NCI-H774 (cell line): Measurements from ENCODE around the gene CHN2.

Source experiments
- DNase-seq: peaks from one replicate; lab custom pipeline; 2025; lab: John Stamatoyannopoulos, UW

CHN2 gene

GRCh38 chr7:29471444-29472138 is 277.0 kb downstream of the CHN2 start:
- no peak for DNase-seq

GRCh38 chr7:29476916-29477315 is 282.3 kb downstream of the CHN2 start:
- DNase-seq = no peak

DNA sequence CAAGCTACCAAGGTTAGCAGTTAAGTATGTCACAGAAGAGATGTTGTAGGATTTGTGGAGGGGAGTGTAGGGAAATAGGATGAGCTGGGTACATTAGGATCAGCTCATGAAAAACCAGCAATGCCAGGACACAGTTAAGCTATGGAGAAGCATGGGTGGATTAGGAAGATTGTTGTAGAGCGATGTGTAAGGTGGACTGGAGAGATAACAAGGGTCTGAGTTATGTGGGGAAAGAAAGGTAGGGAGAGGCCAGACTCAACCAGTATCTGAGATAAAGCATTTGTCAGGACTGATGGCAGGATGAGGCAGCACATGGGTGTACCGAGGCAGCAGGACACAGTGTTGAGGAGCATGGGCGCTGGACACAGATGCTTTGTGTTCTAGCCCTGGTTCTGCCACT is 283.7 kb downstream of the CHN2 start:
- DNase-seq = no peak

DNA sequence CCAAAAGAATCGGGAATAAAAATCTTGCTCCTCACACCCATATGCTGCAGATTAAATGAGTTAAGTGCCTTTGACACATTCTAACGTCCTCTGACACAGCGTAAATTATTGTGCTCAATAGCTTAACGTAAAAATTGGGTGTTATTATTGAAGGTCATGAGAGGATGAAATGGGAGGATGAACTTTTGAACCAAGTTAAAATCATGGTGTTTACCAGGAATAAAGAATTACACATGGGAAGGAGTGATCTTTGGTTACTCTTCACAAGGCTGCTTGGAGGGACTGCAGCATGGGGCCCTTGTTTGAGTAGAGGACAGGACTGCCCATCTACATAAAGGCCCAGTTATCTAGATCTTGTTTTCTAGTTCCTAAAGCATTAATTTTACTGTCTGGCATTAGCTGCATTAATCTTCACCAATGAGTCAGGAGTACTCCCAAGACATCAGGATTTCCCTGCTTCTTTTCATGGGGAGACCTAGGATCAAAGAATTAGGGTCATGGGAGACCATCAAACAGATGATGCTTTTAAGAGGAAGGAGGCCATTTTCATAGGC is 284.2 kb downstream of the CHN2 start:
- DNase-seq = no peak

- DNase-seq = no peak
Measured at GRCh38 chr7:29479301-29480200, 285.0 kb downstream of the CHN2 start.

DNA sequence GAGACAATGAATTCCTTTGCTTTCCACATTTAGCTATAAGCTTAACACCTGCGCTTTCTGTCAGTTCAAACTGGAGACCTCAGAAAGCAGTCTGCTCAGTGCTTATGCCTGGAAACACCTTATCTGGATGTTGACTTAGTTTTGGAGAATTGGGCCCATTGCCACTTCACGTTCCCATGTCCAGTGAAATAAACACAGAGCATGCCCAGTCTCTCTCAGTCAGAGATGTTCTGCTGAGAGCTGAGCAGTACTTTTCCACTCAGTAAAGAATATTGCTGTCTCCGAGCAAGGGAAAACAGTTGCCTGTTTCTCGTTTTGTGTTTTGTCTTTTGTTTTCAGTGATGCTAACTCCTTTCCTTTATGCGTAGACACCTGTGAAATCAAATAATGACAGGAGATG is 285.9 kb downstream of the CHN2 start:
- peak; percentile 26 for DNase-seq

DNA sequence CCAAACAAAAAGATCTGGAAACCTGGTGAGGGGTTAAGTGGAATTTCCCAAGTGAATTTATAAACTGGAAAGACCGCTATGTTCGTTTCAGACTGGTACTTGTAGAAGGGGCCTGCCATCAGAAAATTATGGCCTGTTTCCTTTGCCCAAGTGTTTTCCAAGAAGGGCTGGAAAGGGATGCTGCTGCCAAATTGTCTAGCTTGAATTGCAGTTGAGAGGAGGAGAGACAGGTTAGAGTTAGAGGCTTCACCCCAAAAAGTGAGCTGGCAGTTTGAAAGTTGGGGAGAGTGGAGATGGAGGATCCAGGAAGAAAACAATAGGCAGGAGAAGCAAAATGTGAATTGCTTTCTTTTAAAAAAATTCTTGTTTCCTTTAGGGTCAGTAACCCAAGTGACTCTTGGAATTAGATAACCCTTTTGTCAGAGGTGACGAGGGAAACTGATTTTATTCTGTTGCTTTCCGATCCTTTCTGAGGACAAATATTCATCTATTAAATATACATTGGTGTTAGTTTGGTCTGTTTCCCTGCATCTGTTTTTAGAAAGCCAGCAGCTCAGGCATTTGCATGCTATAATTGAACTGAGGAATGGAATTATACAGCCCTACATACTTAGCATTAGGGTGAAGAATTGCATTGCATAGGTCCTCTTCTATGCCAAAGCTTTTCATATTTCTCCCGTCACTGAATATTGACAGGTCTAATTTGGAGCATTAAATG is 286.5 kb downstream of the CHN2 start:
- DNase-seq = no peak

DNA sequence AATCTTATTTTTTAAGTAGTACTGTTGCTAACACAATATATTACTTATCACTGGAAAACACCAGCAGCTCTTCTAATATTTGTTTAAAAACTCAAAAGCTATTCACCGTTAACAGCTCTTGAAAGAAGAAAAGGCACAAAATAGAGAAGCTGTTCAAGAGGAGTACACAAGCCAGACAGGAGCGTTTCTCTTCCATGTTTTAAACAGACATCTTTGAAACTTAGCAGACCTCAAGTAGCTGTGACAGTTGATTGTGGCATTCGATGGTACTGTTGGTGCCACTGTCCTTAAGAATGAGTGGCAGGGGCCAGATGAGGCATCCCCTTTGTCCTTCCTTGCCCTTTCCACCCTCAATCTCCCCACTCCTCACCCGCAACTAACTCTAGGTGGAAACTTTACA is 287.5 kb downstream of the CHN2 start:
- DNase-seq = no peak

- DNase-seq = no peak
Measured at GRCh38 chr7:29483219-29484104, 288.9 kb downstream of the CHN2 start.

- no peak for DNase-seq
Measured at GRCh38 chr7:29484280-29484679, 289.7 kb downstream of the CHN2 start.

DNA sequence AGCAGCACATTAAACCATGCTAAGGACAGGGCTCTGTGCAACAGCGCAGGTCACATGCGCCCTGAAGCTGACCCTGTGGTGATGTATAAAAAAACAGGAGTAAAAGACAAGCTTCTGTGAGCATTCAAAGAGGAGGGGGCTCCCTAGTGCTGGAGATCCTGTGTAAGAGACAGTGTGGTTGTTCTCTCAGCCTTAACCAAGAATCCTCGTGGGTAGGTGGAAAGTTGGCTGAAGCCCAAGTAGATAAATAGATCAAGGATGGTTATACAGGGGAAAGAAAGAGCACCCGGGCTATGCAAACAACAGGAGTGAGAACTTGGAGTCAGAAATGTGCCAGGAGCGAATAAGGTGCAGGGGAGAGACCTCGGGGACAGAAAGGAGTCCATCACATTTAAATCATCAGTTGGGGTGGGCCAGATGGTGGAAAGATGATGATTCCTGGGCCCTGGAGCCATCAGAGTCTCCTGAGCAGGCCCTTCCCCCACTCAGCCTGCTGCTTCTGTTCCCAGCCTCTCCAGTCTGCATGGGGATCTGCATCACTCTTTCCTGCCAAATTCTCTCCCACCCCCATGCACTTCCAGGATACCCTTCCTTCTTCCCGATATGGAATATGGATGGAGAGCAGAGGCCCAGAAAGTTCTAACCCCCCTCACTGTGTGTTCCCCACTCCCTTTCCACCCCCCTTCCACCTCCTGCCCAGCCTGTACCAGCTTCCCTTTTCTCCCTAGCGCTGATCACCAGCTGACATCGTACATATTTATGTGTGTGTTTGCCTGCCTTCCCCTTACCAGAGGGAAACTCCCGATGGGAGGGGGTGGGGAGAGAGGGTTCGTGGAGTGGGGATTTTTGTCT is 291.0 kb downstream of the CHN2 start:
- no peak for DNase-seq

DNA sequence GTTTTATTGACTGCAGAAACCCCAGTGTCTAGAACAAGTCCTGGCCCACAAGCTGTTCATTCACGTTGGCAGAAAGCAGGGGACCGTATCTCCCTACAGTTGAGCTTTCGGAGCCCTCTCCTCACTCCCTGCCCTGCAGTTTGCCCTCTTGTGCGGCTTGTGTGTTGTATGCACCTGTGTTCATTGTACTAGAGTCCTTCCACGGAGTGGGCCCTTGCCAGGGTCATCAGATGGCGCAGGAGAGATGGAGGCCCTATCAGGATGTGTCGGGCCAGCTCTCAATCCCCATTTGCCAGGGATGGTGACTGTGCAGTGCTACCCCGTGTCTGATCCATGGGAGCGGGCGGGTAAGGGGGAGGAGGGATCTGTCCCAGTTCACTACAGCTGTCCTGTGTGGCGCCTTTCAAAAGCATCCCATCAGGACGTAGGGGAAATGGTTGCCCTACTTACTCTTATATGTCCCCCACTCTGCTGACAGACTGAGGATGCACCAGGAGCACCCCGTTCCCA is 291.7 kb downstream of the CHN2 start:
- DNase-seq = no peak

DNA sequence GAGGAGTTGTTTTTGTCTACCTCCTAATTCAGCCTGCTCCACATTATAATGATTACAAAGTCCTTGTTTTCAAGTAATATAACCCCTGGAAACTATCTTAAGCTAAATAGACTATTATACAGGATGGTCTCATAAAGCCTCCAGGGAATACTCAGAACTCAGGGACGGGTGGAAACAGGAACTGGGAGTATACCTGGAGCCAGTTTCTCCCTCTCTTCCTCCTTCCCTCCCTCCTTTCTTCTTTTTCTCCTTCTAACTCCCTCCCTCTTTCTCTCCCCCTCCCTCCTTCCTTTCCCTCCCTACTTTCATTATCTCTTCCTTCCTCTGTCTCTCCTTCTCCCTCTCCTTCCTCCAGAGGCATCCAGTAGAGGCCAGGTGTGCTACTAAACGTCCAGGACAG is 292.8 kb downstream of the CHN2 start:
- no peak for DNase-seq

- no peak for DNase-seq
Measured at GRCh38 chr7:29488203-29488970, 293.8 kb downstream of the CHN2 start.

DNA sequence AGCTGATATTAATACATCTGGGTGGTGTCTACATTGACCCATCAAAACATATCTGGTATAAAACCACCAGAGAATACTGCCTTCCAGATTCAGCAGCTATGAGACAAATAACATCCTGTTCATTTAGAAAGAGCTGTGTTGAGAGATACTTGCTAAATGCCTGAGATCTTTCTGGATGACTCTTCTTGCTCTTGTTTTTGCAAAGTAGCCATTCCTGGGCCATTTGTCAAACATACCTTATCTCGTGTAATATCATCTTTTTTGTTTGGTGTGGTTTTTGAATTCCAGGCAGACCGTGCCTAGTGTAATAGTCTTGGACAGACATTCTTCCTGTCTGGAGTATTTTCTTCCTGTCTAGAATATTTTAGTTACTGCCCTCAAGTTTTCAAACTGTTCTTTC is 294.4 kb downstream of the CHN2 start:
- DNase-seq = no peak

DNA sequence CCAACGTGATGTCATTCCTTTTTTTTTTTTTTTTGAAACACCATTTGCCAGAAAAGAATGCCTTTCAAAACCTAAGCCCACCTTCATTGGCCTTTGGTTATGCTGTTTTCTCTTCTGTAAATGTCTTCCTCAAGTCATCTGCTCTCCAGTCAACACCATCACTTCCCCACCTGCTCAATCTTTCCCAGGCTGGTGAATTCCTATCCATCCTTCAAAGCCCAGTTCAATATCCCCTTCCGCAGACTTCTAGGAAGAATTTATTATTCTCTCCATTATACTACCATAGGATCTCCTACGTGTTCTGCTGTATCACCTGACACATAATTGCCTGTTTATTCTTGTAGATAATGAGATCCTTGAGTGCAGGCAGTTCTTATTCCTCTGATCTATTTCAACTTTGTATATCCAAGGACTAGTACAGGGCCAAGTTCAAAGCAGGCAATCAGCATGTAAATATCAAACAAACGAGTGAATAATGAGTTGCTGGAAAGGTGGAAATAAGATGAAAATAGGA is 295.6 kb downstream of the CHN2 start:
- DNase-seq = no peak

DNA sequence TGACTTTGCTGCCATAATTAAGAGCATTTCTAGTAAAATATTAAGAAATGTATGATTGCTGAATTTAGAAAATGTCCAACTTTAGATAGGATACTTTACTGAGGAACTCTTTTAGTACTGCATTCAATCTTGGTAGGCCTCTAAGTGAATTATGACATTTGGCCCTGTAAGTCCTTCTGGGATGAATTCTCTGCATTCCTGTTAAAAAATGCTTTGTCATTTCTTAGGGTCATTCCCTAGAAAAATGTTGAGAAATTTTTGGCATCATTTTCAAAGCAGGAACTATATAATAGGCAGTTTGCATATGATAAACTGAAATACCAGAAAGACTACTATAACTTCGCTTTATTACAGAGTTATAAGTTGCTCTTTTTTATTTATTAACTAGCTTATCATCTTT is 299.8 kb downstream of the CHN2 start:
- DNase-seq = no peak

DNA sequence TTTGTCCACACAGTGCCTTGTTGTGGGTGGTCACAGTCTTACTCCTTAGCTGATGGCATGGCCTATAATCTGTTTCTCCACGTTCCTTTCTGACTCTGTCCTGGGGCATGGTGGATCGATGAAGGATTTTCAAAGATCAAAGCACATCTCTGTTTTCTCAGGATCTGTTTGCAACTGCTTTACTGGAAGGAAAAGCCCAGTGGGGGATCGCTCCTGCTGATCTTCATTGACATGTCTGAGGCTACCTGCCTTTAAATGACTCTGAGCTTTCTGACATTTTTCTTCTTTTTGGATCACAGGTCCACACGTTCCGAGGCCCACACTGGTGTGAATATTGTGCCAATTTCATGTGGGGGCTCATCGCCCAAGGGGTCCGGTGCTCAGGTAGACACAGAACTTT is 301.1 kb downstream of the CHN2 start:
- DNase-seq = no peak

DNA sequence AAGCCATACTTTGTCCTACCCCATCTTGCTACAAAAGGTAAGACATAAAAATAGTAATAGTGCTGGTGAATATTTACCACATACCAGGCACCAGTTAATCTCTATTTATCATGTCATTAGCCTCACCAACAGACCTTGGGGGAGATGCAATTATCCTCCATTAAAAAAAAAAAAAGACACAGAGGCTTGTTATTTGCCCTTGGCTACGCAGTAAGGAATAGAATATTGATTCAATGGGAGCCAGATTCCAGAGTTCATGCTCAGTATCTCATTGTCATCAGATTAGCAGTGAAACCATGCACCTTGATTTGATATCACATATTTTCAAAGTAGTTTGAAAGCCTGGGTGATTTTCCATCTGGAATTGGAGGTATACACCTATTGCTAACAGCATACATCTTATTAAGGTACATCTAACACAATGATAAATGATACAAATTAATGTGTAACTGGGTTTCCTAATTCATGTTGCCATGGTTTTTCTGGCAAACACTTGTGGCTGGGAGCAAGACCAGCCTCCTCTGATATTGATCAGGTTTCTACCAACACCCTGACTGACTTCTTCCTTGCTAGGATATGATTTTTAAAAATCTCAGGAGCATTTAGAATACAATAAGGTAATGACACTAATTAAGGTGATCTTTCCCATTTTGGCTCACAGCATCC is 301.9 kb downstream of the CHN2 start:
- DNase-seq = no peak
